KBM-7 (cell line): Measurements from ENCODE around the gene ABCB10.
"Not testable (repeated sequence)": the region's sequence is repeated elsewhere in the genome, so short reads cannot be mapped to it uniquely, and the experiment has no call there.

ENCODE experiments used
- DNase-seq: peaks from one replicate; pipeline ENCODE4 v3.0.0-alpha.2; 2015
- in situ Hi-C: fragments of 300-500 bp; cut with MboI; formaldehyde crosslinking; loops from 2 replicates; pipeline ENCODE4 v1.14.3; 2020; ENCODE audit warnings: low sequenced_read_pairs, low pct_unique_long_range_greater_than_20kb, mixed read lengths

The ABCB10 gene

GRCh38 chr1:229558460-229559335 is at the start of gene ABCB10:
Gene ABCB10, minus strand, starts transcription at chr1:229558707. Its CDS starts 55 bp downstream, at chr1:229558652.
- in situ Hi-C loops: no loop called here

DNA sequence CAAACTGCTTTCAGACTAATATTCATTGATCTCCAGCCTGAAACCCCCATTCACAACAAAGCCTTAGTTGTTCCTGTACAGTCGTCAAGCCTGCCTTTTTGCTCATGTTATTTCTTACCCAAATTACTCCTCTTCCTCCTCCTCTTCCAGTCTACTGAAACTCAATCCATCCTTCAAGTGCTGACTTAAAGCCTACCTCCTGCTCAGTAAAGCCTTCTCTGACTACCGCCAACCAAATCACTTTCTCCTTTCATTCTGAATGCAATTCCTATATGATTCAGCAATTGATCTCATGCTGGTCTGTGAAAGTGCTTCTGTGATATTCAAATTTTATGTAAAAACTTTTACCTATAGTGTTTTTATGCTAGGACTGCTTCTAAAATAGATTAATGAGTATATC is 48.9 kb upstream of the ABCB10 start:
- in situ Hi-C loops: no loop called here
- no peak for DNase-seq

More at GRCh38 chr1:229558460-229559335, at the start of gene ABCB10:
- peak; percentile 99 for DNase-seq

GRCh38 chr1:229603371-229604005 is 45.0 kb upstream of the ABCB10 start:
- in situ Hi-C loops: no loop called here
- DNase-seq: no peak

GRCh38 chr1:229600229-229600628 is 41.7 kb upstream of the ABCB10 start:
- DNase-seq: no peak
- in situ Hi-C loops: no loop called here

- in situ Hi-C loops: no loop called here
Measured at GRCh38 chr1:229599218-229599954, 40.9 kb upstream of the ABCB10 start.

DNA sequence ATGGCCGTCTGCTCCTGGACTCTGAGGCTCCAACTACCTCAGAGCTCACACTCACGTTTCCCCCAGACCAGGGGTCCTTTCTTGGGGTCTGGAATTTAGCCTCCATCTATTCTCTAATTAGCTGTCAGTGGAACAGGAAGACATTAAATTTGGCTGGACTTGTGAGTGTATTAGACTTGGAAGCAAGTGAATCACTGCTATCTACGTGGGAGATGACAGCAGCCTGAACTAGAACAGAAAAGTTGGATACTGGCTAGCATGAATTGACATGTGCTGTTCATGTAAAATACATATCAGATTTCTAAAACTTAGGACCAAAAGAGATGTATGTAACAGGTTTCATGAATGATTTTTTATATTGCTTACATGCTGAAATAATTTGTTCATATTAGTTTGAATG is 39.4 kb upstream of the ABCB10 start:
- DNase-seq: no peak
- in situ Hi-C loops: no loop called here

More at GRCh38 chr1:229599218-229599954, 40.9 kb upstream of the ABCB10 start:
- no peak for DNase-seq

DNA sequence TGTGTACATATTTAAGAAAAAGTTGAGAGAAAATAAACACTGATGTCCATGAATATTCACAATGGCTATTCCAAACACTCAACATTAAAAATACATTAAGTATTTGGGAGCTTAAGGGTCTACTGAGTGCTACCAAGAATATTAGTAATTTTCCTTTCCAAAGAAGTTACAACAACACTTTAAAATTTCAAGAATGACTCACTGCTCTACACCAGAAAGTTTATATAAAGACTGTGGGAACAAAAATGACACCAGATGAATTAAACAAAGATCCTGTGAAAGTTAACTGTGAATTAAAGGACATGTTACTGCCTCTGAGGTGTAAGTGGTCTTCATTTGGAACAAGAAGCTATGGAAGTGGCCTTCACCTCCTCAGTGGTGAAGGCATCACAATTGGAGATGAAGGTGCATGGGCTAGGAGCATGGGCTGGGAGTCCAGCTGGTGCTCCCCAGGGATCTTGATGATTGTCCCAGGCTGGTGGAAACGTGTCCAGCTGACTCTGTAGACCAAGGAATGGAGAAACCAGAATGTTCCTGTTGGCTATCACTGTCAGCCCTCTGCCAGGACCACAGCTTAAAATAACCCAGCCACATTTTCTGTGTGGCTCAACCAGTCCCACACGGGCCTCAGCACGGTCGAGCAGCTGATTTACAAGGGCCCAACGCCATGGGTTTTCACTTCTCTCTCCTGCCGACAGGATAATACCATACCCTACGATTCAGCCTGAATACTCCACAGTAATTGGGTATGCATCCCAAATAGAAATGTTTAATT is 38.6 kb upstream of the ABCB10 start:
- in situ Hi-C loops: no loop called here
- no peak for DNase-seq

- in situ Hi-C loops, DNase-seq: not testable (repeated sequence)
Measured at GRCh38 chr1:229595876-229596275, 37.4 kb upstream of the ABCB10 start.

- DNase-seq: no peak
- in situ Hi-C loops: no loop called here
Measured at GRCh38 chr1:229594227-229595008, 35.9 kb upstream of the ABCB10 start.

- in situ Hi-C loops: no loop called here
- DNase-seq: no peak
Measured at GRCh38 chr1:229593800-229594199, 35.3 kb upstream of the ABCB10 start.

DNA sequence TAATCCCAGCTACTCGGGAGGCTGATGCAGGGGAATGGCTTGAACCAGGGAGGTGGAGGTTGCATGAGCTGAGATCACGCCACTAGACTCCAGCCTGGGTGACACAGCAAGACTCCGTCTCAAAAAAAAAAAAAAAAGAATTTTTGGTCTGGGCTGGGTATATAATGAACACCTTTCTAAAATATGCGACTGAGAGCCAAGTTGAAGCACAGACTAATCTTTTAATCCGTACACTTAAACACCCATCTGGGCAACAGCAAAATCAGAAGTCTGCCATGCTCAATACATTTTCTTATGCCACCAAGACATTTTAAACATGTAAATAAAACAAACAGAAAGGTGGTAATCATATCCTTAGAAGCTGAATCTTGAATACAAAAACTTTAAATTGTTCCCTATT is 31.6 kb upstream of the ABCB10 start:
- in situ Hi-C loops: no loop called here

DNA sequence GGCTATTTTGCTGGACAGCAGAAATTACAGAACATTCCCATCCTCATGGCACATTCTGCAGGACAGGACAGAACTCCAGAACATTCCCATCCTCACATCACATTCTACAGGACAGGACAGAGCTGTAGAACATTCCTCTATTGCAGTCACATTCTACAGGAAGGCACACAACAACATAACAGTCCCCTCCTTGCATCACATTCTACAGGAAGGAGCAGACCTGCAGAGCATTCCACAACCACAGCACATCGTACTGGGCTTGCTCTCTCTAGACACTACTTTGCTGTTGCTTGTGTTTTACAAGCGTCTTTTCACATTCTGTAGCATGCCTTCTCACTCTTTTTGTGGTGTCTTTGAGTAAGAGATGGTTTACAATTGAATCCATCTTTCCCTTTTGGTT is 26.8 kb upstream of the ABCB10 start:
- in situ Hi-C loops: no loop called here
- no peak for DNase-seq

More for the DNA sequence above, 31.6 kb upstream of the ABCB10 start:
- DNase-seq: no peak

DNA sequence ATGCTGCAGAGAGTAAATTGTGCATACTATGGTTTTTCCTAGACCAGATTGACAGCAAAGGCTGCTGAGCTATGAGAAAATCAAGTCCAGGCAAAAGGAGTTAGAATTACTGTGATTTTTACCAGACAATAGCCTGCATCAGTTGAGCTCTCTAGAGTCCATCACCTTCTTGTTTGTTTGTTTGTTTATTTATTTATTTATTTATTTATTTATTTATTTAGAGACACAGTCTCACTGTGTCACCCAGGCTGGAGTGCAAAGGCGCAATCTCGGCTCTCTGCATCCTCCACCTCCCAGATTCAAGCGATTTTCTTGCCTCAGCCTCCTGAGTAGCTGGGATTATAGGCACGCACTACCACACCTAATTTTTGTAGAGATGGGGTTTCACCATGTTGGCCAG is 24.2 kb upstream of the ABCB10 start:
- DNase-seq: no peak
- in situ Hi-C loops: no loop called here

- in situ Hi-C loops: no loop called here
- peak; percentile 25 for DNase-seq
Measured at GRCh38 chr1:229582011-229582694, 23.6 kb upstream of the ABCB10 start.

- in situ Hi-C loops: no loop called here
- no peak for DNase-seq
Measured at GRCh38 chr1:229581485-229581884, 23.0 kb upstream of the ABCB10 start.

DNA sequence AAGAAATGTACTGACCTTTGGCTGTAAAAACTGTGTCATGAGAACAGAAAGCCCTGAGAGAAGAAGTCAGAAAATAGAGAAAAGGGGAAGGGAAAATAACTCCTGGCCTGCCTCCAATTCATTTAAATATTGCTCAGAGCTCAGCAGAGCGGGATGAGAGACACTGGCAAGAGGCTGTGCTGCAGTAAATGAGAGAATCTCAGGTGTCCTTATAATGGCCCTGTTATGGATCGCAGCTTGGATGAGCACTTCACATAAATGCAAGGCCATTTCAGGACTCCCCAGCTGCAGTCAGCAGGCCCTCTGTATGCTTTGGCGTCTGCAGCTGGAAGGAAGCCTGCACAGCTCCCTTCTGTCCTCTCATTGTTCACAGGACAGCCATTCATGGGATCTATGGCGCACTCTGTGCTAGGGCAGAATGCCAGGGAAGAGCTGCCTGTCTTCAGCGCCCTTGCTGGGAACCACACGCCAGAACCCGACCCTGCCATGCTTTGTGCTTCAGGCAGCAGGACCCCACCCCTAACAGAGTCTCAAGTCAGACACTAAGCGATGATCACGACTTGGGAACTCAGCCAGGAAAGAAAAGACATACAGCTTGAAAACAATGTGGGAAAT is 20.7 kb upstream of the ABCB10 start:
- in situ Hi-C loops: loop anchor here (10.0 kb wide), 1 partner anchor 46 kb away; the partner anchor contains the start of genes TAF5L and URB2
- DNase-seq: peak; percentile 84
